GM12872 (cell line): ENCODE measurements around the gene FGD5.

Experiments
- CTCF ChIP-seq: IDR thresholded peaks from 3 replicates; pipeline ENCODE4 v1.5.1; 2011; ENCODE audit warnings: low read depth, mild to moderate bottlenecking, low read length, moderate library complexity; ENCODE audit not compliant: insufficient read depth

Gene FGD5

GRCh38 chr3:14909250-14909649 is 90.5 kb downstream of the FGD5 start:
- no peak for TF ChIP-seq CTCF

- no peak for TF ChIP-seq CTCF
Observed at GRCh38 chr3:14911651-14912050, 92.9 kb downstream of the FGD5 start.

GRCh38 chr3:14913071-14913925 is 94.5 kb downstream of the FGD5 start:
- TF ChIP-seq CTCF: no peak

- TF ChIP-seq CTCF: 0 out of 3 replicates have a peak, but pooled peaks have one; percentile 5
Observed at GRCh38 chr3:14913926-14914778, 95.4 kb downstream of the FGD5 start.

- no peak for TF ChIP-seq CTCF
Observed at GRCh38 chr3:14914779-14915117, 96.0 kb downstream of the FGD5 start.

GRCh38 chr3:14915636-14916222 is 97.0 kb downstream of the FGD5 start:
- peak; percentile 38; the same call in 2 of the 3 replicates for TF ChIP-seq CTCF

- no peak for TF ChIP-seq CTCF
Observed at GRCh38 chr3:14918356-14918860, 99.6 kb downstream of the FGD5 start.
